Cardiac septum (tissue), 1 donor: ENCODE results near the gene OTC. TPM values are rescaled to one million over a fixed set of nuclear protein-coding genes. Genes with fewer than 3 reads are reported as not detected.

Source experiments
- DNase-seq: peaks from one replicate; pipeline ENCODE4 v3.0.0-alpha.2; 2020; ENCODE audit warnings: low spot score
- intact Hi-C: fragments of 100-400 bp; cut with DNase I; formaldehyde crosslinking; loops from one replicate; pipeline ENCODE4 v1.14.0; 2022
- total RNA-seq: library from RNA; stranded (reverse); fragmentation: NEBNext Ultra II Directional; extraction: Animal tissue kit (Norgen Biotek cat#: 25700); gene quantifications from one replicate; pipeline ENCODE4 v1.2.1, GENCODE V29; 2021
- donor health status: DM: no; HTN: no; CAD: no.

OTC gene
- total RNA-seq, 1 donor from 2014 or later, result not detected

DNA sequence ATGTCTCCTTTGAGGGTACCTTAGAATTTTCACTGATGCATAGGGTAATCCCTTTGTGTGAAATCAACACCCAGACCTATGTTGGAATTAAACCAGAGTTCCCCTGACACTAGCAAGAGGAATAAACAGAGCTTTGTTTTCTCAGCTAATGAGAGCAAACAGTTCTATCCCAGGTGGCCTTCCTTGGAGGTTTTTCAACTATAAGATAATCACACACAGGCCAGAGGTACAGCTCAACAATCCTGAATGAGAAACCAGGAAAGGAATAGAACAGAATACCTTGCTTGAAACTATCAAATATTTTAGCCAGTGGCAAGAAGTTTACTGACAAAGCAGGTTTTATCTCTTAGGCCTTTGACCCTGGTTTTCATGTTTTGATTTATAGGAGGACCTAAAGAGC, 100.2 kb downstream of the OTC start:
- intact Hi-C loops, result no loop called here
- DNase-seq, result no peak

GRCh38 chrX:38458071-38458470, 105.7 kb downstream of the OTC start:
- intact Hi-C loops, result no loop called here
- no peak for DNase-seq

- intact Hi-C loops, result no loop called here
- no peak for DNase-seq
Measured at GRCh38 chrX:38462257-38462656, 109.9 kb downstream of the OTC start.

DNA sequence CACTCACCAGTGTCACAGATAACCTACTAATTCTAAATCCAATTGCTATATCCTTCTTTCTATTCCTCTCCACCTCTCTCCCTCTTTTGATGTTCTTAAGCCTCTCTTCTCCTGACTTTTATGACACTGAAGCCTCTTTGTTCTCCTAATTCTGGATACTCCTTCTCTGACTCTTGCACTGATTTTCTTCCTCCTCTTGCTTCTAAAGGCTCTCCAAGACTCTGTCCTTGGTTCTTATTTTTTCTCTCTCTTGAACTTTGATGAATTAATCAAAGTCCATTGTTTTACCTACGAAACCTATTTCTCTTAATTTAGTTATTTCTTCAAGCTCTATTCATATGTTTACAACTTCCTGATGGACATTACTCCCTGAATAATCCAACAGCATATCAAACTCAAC, 113.3 kb downstream of the OTC start:
- intact Hi-C loops, result no loop called here

DNA sequence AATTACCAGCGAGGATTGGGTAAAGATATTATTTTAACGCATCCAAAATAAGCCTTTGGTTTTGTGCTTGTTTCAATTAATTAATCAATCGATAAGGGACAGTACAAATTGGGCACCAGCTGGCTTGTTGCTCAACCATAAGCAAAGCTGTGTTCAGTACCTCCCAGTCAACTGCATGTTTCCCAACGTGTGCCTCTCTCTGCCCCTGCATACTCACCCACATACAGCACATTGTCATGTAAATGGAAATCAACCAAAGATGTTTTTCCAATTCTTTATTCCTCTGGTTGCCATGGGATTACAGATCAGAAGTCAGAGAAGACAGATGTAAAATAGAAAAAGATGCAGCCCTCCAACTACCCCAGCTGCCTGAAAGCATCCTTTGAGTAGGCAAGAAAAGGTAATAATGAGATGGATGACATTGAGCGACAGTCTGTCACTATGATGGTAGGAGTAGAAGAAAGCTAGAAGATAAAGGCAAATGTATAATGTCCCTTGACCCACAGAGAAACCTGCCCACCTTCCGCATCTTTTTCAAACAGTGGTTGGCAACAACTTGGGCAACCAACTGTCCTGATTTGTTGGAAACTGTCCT, 116.3 kb downstream of the OTC start:
- no peak for DNase-seq
- intact Hi-C loops, result no loop called here

More for the DNA sequence above, 113.3 kb downstream of the OTC start:
- DNase-seq, result no peak

Other genes with a start within 250 kb of the OTC start
- 57.3 TPM for gene SRPX, start 131.7 kb upstream of the OTC start, total RNA-seq
- 7.6 TPM for gene RPGR, start 25.1 kb upstream of the OTC start, total RNA-seq
- 13.0 TPM for gene TSPAN7, start 208.9 kb downstream of the OTC start, total RNA-seq